GM18861 (cell line): ENCODE data around the gene YPEL5.
A peak's percentile ranks its signal among the peaks of the same experiment; 100 is the strongest.
"Not testable (repeated sequence)": the region's sequence is repeated elsewhere in the genome, so short reads cannot be mapped to it uniquely, and the experiment has no call there.

Experiments
- ATAC-seq: cut with Tn5 transposase; IDR thresholded peaks from one replicate; pipeline ENCODE4 v1.9.1; 2021; ENCODE audit not compliant: unreplicated experiment

YPEL5 gene

DNA sequence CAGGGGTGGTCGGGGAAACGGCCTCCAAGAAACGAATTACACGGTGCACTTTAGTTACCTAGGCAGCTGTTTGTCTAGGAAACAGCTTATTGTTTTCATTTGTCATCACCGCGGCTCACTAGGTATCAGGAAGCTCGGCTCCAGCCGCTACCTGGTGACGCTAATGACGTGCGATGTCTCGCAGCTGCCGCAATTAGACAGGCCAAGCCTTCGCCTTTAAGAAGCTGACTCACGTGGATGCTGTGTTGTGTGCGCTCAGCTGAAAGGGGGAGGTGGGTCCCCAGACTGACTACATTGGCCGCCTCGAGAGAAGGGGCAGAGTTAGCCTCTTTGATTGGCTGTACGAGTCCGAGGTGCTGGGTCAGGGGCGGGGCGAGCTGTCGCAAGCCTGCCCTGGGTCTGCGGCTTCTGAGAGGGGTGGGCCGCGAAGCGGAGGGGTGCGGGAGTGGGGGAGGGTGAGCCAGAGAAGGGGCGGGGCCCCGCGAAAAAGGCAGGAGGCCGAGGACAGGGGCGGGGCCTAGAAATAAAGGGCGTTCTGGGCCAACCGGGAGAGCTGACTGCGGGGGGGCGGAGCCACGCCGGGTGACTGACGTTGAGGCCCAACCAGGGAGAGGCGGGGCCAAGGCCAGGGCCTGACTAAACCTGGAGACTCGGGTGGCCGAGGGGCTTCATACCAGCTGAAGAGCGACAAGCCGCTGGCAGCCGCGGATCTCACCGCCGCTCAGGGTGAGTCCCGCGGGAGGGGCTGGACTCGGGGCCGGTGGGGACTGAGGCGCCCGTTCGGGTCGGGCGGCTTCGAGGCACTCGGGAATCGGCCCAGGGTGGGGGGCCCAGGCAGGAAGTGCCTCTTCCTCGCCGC, at the start of gene YPEL5:
TSS of gene YPEL5 (plus strand) at position 671 of the 859 bp plus-strand sequence. CDS start 9,645 bp downstream, outside the sequence.
- ATAC-seq = peak; percentile 92

DNA sequence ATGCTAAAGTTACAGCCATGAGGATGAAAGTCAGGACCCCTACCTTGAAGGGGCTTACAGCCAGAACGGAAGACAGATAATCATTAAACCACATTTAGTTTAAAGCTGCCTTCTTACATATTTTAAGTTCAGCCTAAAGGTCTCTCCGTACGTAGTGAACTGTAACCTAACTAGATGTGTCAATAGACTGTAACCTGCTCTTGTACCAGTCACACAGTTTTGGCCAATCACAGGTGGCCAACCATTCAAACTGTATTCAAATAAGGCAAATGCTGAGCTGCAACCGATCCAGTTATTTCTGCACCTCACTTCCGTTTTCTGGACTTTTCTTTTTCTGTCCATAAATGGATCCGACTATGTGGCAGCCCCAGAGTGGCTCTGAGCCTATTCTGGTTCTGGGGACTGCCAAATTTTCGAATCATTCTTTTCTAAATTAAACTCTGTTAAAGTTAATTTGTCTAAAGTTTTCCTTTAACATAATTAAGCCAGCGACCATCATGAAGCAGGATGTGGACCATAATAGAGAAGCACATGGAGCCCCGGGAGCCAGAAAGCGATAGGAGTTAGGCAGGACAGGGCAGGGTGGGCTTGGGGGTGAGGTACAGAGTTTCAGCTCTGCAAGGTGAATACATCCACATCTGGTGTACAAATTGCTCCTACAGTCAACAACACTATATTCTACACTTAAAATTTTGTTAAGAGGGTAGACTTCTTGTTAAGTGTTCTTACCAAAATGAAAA, 48.4 kb upstream of the YPEL5 start:
- no peak for ATAC-seq

DNA sequence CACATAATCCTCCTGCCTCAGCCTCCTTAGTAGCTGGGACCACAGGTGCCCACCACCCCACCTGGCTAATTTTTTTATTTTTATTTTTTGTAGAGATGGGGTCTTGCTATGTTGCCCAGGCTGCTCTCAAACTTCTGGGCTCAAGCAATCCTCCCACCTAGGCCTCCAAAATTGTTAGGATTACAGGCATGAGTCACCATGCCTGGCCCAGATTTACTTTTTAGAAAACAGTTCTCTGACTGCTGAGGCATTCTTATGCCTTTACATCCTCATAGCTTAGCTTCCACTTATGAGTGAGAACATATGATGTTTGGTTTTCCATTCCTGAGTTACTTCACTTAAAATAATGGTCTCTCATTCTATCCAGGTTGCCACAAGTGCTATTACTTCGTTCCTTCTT, 47.4 kb upstream of the YPEL5 start:
- not testable (repeated sequence) for ATAC-seq

DNA sequence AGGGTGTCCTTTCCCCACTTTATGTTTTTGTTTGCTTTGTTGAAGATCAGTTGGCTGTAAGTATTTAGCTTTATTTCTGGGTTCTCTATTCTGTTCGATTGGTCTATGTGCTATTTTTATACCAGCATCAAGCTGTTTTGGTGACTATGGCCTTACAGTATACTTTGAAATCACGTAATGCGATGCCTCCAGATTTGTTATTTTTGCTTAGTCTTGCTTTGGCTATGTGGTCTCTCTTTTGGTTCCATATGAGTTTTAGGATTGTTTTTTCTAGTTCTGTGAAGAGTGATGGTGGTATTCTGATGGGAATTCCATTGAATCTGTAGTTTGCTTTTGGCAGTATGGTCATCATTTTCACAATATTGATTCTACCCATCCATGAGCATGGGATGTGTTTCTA, 46.1 kb upstream of the YPEL5 start:
- not testable (repeated sequence) for ATAC-seq

DNA sequence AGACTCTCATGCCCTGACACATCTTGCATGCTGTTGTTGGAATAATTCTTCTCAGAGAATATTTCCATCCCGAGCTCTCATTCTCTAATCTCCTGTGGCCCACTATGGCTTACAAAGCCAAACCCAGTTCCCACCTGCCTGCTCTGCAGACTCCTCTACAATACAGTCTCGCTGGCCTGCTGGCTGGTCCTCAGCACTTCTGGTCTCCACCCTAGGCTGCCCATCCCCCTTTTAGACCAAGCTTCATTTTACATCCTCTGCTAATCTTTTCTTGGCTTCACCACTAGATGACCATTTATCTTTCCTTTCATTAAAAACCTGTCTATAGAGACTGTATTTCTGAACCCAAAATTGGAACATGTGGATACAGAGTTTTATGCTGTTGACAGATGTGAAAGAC, 42.5 kb upstream of the YPEL5 start:
- no peak for ATAC-seq

DNA sequence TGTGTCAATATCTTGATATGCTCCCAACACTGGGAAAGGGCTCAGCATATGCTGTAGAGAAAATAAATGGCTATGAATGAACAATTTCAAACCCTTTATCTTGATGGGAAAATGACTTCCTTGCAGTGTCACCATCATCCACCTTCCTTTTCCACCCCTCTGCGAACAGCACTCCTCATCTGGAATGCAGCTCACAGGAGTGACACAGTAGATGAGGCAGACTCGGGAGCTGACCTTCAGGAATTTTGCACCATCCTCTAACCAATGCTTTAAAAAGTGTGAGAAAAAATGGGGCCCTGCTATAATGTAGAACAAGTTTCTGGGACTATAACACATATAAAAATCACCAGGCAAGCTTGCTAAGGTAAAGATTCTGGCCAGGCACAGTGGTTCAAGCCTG, 41.3 kb upstream of the YPEL5 start:
- ATAC-seq = no peak

DNA sequence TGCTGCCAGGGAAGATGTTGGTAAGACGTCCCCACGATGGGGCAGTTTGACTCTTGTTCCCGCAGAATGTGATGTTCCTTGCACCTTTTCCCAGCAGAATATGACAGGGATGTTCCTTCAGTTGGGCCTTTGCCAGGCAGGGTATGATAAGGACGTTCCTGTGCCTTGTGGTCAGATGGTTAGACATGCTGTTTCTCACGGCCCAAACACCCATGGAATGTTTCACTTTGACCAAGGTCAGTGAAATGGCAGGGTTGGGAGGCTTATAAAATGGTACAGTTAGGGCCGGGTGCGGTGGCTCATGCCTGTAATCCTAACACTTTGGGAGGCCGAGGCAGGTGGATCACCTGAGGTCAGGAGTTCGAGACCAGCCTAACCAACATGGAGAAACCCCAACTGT, 40.3 kb upstream of the YPEL5 start:
- no peak for ATAC-seq

DNA sequence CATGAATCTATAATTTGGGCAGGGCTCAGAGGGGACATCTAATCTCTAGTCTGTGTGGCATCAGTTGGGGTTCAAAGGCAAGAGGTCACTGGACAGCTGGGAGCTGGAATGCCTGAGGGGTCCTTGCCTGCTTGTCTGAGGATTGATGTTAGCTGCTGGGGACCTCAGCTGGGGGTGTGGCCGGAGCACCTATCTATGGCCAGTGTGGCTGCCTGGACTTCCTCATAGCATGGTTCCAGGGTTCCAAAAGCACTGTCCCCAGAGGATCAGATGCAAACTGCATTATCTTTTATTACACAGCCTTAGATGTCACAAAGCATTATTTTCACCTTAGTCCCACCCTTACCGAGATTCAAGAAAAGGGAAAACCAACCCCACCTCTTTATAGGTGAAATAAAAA, 38.6 kb upstream of the YPEL5 start:
- ATAC-seq = no peak

DNA sequence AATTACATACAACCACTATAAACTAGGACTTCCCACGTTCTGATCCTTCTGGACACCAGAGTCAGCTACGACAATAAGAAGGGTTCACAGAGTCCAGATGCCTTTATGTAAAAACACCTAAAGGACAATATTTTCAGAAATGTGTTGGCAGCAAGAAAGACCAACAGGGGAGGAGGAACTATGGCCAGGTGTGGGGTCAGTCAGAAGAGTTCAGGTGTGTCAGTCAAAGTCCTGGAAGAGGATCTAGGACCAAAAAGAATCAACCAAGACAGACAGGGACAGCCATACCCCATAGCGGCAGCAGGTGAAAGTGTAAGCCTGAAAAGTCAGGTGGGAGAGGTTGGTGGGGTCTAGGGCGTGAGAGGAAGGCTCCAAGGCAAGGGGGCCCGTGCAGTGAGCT, 38.0 kb upstream of the YPEL5 start:
- ATAC-seq = no peak

DNA sequence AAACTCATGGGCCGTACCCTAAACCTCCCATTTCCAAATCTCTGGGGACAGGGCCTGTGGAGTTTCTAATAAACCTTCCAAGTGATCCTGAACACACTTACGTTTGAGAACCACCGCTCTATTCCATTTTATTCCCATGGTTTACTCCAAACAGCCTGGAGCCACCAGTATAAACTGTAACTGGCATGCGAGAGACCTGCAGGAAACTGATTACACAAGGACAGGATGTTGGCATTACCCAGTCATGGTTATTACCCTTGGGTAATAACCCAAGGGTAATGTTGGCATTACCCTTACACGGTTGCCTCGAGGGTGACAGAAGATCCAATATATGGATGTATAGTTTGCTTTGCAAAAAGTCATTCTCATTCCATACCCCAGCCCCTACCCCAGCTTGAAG, 37.0 kb upstream of the YPEL5 start:
- no peak for ATAC-seq

DNA sequence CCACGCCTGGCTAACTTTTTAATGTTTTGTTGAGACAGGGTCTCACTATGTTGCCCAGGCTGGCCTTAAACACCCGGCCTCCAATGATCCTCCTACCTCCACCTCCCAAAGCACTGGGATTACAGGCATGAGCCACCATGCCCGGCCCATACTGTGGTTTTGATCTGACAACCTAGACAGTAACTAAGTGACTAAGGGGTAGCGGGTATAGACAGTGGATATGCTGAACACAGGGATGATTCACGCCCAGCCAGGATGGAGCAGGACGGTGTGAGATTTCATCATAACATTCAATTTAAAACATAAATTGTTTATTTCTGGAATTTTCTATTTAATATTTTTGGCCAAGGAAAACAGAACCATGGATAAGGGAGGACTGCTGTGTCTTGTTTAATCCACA, 36.0 kb upstream of the YPEL5 start:
- no peak for ATAC-seq

DNA sequence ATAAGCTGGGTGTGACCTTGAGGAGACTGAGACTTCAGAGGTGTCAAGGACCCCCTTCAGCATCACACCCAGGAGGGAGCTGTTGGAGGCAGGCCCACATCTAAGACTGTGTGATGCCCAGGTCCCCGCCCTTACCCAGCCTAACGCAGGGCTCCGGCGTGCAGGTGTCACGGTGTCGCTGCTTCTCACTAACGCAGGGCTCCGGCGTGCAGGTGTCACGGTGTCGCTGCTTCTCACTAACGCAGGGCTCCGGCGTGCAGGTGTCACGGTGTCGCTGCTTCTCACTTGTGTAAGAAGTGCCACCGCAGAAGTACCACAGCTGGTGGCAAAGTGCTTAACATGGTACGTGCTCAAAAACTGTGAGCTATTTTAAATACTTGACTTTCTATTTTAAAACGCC, 35.6 kb upstream of the YPEL5 start:
- ATAC-seq = not testable (repeated sequence)

DNA sequence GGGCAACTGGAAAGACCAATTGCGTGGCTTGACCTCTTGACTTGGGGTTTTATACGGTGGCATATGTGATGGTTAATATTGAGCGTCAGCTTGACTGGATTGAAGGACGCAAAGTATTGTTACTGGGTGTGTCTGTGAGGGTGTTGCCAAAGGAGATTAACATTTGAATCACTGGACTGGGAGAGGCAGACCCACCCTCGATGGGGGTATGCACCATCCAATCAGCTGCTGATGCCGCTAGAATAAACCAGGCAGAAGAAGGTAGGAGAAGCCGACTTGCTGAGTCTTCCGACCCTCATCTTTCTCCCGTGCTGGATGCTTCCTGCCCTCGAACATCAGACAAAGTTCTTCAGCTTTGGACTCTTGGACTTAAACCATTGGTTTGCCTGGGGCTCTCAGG, 34.2 kb upstream of the YPEL5 start:
- no peak for ATAC-seq

DNA sequence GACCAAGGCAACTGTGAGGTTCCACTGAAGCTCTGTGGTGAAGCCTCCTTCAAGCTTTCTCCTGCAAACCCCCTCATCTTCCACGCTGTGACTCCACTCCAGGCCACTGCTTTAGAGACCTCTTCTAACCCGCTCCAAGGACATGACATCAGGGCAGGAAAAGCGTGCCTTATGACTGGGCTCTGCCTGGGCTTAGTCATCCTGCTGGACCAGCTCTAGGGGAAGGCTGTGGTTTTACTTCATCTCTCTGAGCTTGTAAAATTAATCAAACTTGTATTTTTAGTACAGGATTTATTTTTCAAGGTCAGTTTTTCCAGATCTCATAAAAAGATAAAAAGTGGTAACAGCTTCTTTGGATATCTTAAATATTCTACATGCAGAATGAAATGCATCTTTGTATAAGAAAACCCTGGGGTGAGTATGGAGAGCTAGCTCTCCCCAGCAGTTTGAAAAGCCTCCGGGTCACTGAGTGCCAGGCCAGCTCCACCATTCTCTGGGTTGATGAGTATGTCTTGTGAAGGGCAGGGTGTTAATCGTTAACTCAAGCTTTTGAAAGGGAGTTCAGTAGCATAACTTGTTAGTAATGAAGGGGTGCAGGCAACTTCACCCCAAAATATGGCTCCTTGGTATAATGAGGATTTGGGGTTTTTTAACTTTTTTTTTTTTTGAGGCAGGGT, 33.1 kb upstream of the YPEL5 start:
- no peak for ATAC-seq

DNA sequence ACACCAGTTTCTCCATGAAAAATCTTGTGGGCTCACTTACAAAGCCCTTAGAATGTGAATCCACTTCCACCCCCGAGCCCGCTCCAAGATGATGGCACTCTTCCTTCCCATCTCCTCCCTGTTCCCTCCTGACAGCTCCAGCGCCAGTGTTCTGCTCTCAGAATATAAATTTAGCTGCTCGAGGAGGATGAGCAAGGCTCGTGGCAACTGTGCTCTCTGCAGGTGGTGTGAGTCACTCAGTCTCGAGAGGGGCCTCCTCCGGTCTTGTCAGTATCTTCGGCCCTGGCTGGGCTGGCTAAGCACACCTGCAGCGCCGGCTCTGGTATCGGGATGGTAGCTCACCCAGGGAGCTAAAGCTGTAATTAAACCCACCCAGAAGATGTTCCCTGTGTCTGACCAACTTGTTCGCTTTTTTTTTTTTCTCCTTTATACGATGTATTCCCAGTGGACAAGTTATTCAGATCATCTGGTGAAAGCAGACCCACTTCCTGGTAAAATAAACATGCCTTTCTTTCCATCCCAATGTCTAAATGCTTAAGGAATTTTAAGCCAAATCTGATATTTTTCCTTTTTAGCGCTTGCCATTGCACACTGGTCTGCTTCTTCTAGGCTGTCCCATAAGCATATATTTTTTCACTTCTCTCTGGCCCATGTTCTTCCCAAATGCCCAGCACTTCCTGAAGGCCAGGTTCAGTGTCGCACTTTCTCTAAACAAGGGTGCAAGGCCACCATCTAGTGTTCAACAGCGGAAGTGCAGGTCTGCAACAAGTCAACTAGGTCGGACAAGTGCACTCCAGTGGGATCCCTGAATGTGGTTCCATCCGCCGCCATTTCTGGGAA, 31.4 kb upstream of the YPEL5 start:
- ATAC-seq = no peak

DNA sequence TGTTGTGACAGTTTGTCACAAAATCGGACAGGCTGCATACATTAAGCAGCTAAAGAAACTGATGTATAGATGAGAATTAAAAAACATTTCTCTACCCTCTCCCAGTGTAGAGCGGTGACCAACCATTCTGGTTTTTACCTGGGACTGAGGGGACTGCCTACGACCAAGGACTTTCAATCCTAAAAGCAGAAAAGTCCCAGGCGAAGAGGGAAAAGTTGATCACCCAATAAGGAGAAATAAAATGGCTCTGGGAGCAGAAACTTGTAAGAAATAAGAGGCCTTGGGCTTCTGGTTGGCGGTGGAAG, 30.9 kb upstream of the YPEL5 start:
- ATAC-seq = no peak

DNA sequence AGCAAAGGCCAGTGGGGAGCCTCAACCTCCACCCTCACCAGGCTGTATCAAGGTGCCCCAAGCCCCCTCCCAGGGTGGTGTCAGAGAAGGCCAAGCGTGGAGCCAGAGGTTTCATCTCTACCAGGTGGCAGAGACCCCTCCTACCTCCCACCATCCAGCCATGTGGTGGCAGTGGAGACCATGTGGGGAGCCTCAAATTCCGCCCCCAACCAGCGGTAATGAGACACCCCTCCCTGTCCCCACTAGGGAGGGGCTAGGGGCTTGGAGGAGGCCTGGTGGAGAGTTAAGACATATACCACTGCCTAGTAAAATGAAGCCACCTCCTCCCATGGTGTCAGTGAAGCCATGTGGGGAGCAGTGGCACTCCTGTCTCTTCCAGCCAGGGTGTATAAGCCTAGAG, 24.4 kb upstream of the YPEL5 start:
- ATAC-seq = no peak

DNA sequence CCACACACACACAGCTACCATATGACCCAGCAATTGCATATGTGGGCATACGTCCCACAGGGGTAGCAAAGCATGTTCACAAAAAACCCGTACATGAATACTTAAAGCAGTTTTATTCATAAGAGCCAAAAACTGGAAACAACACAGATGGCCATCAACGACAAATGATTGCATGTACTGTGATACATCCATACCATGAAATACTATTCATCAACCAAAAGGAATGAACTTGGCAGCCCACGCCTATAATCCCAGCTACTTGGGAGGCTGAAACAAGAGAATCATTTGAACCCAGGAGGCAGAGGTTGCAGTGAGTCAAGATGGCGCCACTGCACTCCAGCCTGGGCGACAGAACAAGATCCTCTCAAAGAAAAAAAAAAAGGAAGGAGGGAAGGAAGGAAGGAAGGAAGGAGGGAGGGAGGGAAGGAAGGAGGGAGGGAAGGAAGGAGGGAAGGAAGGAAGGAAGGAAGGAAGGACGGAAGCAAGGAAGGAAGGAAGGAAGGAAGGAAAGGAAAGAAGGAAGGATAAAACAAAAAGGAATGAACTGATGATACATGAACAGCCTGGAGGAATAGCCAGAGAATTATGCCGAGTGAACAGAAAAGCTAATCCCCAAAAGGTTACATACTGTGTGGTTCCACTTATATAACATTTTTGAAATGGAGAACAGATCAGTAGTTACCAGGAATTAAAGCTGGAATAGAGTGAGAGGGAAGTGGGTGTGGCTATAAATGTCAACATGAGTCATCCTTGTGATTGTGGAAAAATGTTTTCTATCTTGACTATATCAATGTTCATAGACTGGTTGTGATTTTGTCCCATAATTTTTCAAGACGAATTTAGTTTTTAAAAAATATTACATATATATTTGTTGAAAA, 19.6 kb upstream of the YPEL5 start:
- ATAC-seq = no peak

DNA sequence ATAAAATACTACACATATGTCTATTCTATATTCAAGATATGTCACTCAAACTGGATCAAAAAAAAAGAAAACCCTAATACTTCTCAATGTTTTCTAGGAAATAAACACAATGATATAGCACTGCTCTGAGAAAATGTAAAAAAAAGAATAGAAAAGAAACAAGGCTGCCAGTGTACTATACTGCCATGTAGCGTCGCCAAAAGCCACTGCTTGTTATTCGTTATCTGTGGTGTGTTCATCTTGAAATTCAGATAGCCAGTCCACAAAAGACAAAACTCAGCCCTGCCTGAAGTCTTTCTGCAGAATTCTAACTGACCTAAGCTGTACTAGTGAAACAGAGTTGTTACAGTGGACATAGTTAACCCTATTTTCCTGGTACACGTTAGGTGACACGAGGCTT, 12.2 kb upstream of the YPEL5 start:
- ATAC-seq = no peak

DNA sequence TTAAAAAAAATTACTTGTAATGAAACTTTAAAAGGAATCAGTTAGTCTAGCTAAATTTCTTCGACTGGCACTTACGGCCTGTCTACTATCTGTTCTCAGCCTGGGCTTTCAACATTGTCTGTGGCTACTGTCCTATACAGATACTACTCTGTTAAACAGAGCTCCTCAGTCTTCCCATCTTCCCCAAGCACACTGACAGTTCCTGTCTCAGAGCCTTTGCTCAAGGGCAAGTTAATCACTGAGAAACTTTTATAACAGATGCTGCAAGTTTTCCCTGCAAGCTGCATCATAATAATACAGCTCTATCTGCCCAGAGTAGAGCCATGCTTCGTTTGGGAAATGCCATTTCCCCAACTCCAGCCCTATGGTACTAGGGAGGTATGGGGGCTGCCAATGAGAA, 11.3 kb upstream of the YPEL5 start:
- no peak for ATAC-seq
